ENCODE measurements around the gene GPRC5C. TPM values are rescaled to one million over a fixed set of nuclear protein-coding genes. Genes with fewer than 3 reads are reported as not detected.

The GPRC5C gene
- polyA plus RNA-seq, 1 experiment, result 0.33 TPM

GRCh38 chr17:74442291-74442669 is 10.4 kb downstream of the GPRC5C start:
- DNase-seq (ENCODE audit: low read depth), result no peak
- no peaks in the 10 kb centered on the region for H3K27me3 ChIP-seq (ENCODE audit: control insufficient read depth, insufficient read depth, low read length)
- TF ChIP-seq, protein P1, sequence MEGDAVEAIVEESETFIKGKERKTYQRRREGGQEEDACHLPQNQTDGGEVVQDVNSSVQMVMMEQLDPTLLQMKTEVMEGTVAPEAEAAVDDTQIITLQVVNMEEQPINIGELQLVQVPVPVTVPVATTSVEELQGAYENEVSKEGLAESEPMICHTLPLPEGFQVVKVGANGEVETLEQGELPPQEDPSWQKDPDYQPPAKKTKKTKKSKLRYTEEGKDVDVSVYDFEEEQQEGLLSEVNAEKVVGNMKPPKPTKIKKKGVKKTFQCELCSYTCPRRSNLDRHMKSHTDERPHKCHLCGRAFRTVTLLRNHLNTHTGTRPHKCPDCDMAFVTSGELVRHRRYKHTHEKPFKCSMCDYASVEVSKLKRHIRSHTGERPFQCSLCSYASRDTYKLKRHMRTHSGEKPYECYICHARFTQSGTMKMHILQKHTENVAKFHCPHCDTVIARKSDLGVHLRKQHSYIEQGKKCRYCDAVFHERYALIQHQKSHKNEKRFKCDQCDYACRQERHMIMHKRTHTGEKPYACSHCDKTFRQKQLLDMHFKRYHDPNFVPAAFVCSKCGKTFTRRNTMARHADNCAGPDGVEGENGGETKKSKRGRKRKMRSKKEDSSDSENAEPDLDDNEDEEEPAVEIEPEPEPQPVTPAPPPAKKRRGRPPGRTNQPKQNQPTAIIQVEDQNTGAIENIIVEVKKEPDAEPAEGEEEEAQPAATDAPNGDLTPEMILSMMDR (IDR thresholded peaks at IDR 0.05; ENCODE audit: insufficient read depth, low read depth, low read length), result no peak
- POLR2A ChIA-PET, result no interaction called here
- CTCF ChIA-PET, result no interaction called here
- H3K4me3 ChIP-seq (ENCODE audit: low read depth, low read length), result no peak overlapping the region
- H3K36me3 ChIP-seq (ENCODE audit: control insufficient read depth, insufficient read depth, low read length), result no peaks in the 10 kb centered on the region

DNA sequence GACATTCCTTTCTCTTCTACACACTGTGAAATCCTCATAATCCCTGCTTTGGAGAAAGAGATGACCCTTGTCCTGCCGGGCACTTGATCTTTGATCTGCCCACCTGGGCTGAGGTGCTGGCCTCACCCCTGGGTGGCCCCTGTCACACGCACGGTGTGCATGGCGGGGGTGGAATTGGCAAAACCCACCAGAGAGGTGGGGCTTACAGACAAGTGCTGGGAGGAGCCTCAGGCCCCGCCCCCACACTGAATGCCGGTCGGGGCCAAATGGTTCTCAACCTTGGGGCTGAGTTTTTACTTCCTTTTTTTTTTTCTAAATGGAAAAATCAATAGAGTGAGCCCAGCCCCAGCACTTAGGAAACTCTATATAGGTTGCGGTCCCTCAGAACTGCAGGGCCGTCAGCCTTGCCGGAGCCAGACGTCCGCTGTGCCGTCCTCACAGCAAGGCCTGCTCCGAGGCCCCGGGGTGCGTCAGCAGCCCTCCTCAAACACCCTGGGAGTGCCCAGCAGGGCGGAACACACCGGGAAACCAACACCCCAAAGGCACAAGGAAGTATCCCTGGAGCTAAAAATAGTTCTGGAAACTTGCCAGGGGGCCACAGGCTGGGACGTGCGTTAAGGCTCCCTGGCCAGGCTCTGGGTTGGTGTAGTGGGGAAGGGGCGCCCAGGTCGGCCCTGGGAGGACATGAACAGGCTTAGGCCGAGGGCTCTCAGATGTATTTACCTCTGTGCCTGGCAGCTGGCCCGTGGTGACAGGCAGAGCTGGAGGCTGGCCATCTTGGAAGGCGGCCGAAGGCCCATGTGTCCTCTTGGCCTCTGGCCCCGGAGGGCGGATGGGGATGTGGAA is 11.0 kb downstream of the GPRC5C start:
- Histone ChIP-seq H3K36me3 (ENCODE audit: control insufficient read depth, insufficient read depth, low read length) (no peaks in the 10 kb centered on the region), H3K4me3 (ENCODE audit: low read depth, low read length) (no peak overlapping the region), H3K27me3 (ENCODE audit: control insufficient read depth, insufficient read depth, low read length) (no peaks in the 10 kb centered on the region)
- no peak for DNase-seq (ENCODE audit: low read depth)
- CTCF ChIA-PET, result interaction anchor here (1.3 kb wide), 1 partner anchor 15 kb away, joined by 7 read pairs; no protein-coding TSS in a partner anchor
- POLR2A ChIA-PET, result no interaction called here
- TF ChIP-seq, protein P1 (IDR thresholded peaks at IDR 0.05; ENCODE audit: insufficient read depth, low read depth, low read length), result no peak

- Histone ChIP-seq H3K36me3 (ENCODE audit: control insufficient read depth, insufficient read depth, low read length) (no peaks in the 10 kb centered on the region), H3K27me3 (ENCODE audit: control insufficient read depth, insufficient read depth, low read length) (no peaks in the 10 kb centered on the region), H3K4me3 (ENCODE audit: low read depth, low read length) (no peak overlapping the region)
- POLR2A ChIA-PET, result no interaction called here
- DNase-seq (ENCODE audit: low read depth), result no peak
- TF ChIP-seq, protein P1 (IDR thresholded peaks at IDR 0.05; ENCODE audit: insufficient read depth, low read depth, low read length), result no peak
- CTCF ChIA-PET, result interaction anchor here (0.9 to 1.3 kb wide), 3 partner anchors 14 to 91 kb away, joined by 3 to 7 read pairs (median 3); no protein-coding TSS in a partner anchor
Measured at GRCh38 chr17:74443516-74444296, 11.8 kb downstream of the GPRC5C start.

- Histone ChIP-seq H3K4me3 (ENCODE audit: low read depth, low read length) (no peak overlapping the region), H3K27me3 (ENCODE audit: control insufficient read depth, insufficient read depth, low read length) (no peaks in the 10 kb centered on the region), H3K36me3 (ENCODE audit: control insufficient read depth, insufficient read depth, low read length) (no peaks in the 10 kb centered on the region)
- CTCF ChIA-PET, result interaction anchor here (0.9 to 1.2 kb wide), 3 partner anchors 13 to 91 kb away, joined by 3 to 5 read pairs (median 3); no protein-coding TSS in a partner anchor
- no peak for DNase-seq (ENCODE audit: low read depth)
- TF ChIP-seq, protein P1 (IDR thresholded peaks at IDR 0.05; ENCODE audit: insufficient read depth, low read depth, low read length), result no peak
- POLR2A ChIA-PET, result no interaction called here
Measured at GRCh38 chr17:74444406-74444805, 12.5 kb downstream of the GPRC5C start.

- Histone ChIP-seq H3K27me3 (ENCODE audit: control insufficient read depth, insufficient read depth, low read length) (no peaks in the 10 kb centered on the region), H3K4me3 (ENCODE audit: low read depth, low read length) (no peak overlapping the region), H3K36me3 (ENCODE audit: control insufficient read depth, insufficient read depth, low read length) (no peaks in the 10 kb centered on the region)
- CTCF ChIA-PET, result interaction anchor here (1.1 kb wide), 1 partner anchor 12 kb away, joined by 5 read pairs; no protein-coding TSS in a partner anchor
- TF ChIP-seq, protein P1 (IDR thresholded peaks at IDR 0.05; ENCODE audit: insufficient read depth, low read depth, low read length), result no peak
- DNase-seq (ENCODE audit: low read depth), result no peak
- POLR2A ChIA-PET, result no interaction called here
Measured at GRCh38 chr17:74445158-74445557, 13.3 kb downstream of the GPRC5C start.
